MM.1S (cell line): ENCODE measurements around the gene NUTM2B.
"Not testable (repeated sequence)": the region's sequence is repeated elsewhere in the genome, so short reads cannot be mapped to it uniquely, and the experiment has no call there.

Experiments
- EZH2phosphoT487 ChIP-seq: fragments of 300-600 bp; sonication (generic); IDR thresholded peaks from 2 replicates; pipeline ENCODE4 v1.6.1; 2018; ENCODE audit warnings: antibody characterized with exemption, low read length
- TF ChIP-seq, protein P1 (sequence below): fragments of 300-600 bp; sonication (generic); IDR thresholded peaks from 2 replicates; pipeline ENCODE4 v1.5.1; 2016; ENCODE audit warnings: antibody characterized with exemption, low read length, mixed read lengths

DNA sequence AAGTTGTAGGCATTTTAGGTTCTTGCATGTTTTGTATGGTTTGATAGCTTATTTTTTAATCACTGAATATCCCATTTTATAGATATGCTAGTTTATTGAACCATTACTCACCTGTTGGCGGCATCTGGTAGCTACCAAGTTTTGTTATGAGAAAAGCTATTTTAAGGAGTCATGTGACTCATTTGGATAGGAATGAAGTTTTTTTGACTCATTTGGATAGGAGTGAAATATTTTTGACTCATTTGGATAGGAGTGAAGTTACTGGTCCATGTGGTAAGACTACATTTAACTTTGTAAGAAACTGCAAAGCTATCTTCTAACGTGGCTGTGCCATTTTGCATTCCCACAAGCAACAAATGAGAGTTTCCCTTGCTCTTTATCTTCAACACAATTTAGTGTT lies 28.1 kb upstream of the NUTM2B start:
- TF ChIP-seq, protein P1, sequence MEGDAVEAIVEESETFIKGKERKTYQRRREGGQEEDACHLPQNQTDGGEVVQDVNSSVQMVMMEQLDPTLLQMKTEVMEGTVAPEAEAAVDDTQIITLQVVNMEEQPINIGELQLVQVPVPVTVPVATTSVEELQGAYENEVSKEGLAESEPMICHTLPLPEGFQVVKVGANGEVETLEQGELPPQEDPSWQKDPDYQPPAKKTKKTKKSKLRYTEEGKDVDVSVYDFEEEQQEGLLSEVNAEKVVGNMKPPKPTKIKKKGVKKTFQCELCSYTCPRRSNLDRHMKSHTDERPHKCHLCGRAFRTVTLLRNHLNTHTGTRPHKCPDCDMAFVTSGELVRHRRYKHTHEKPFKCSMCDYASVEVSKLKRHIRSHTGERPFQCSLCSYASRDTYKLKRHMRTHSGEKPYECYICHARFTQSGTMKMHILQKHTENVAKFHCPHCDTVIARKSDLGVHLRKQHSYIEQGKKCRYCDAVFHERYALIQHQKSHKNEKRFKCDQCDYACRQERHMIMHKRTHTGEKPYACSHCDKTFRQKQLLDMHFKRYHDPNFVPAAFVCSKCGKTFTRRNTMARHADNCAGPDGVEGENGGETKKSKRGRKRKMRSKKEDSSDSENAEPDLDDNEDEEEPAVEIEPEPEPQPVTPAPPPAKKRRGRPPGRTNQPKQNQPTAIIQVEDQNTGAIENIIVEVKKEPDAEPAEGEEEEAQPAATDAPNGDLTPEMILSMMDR, result not testable (repeated sequence)
- not testable (repeated sequence) for TF ChIP-seq EZH2phosphoT487
